Memory B cell (primary cell): ENCODE data around the gene PDCD4.

Experiments
- ATAC-seq: fragments of 150-1000 bp; cut with Tn5 transposase; 2 replicates; pipeline ENCODE4 v1.10.0; 2021; ENCODE audit warnings: low read depth, mild to moderate bottlenecking, moderate library complexity
- DNase-seq, 2 donors: peaks; one replicate each; pipeline ENCODE4 v3.0.0; 2022; ENCODE audit warnings: low spot score in 2 of 2
- H3K27ac Mint-ChIP-seq: one replicate; pipeline ENCODE4 v1.8.0; 2022; ENCODE audit warnings: mild to moderate bottlenecking, moderate library complexity, mixed read lengths
- H3K27me3 Mint-ChIP-seq: one replicate; pipeline ENCODE4 v1.8.0; 2022; ENCODE audit warnings: mixed read lengths
- H3K36me3 Mint-ChIP-seq: one replicate; pipeline ENCODE4 v1.8.0; 2022; ENCODE audit warnings: mild to moderate bottlenecking, mixed read lengths
- H3K4me1 Mint-ChIP-seq: one replicate; pipeline ENCODE4 v1.8.0; 2022; ENCODE audit warnings: mixed read lengths
- H3K4me3 Mint-ChIP-seq: one replicate; pipeline ENCODE4 v1.8.0; 2022; ENCODE audit warnings: mild to moderate bottlenecking, moderate library complexity, mixed read lengths
- H3K9me3 Mint-ChIP-seq: one replicate; pipeline ENCODE4 v1.8.0; 2022; ENCODE audit warnings: mixed read lengths

Gene PDCD4

DNA sequence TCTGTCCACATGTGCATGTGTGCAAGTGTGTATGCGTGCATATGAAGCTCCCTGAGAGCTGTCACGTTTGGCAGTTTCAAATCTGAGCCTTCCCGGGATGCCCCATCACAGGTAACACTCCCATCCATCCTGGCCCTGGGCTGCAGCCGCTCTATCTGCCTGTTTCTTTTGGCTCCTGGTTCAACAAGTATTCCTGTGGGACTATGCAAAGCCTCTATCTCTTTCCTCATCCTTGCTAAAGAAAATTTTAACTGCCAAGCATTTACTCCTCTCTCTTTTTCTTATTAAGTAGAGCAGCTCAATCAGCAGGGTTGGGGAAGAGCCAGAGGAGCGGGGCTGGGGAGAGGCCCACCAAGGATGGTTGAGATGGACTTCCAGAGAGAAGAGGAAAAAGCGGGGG is 24.4 kb upstream of the PDCD4 start:
- H3K27ac Mint-ChIP-seq, result no peak overlapping the region
- no peaks in the 10 kb centered on the region for H3K9me3 Mint-ChIP-seq
- DNase-seq (no peak), ATAC-seq (no peak)
- H3K27me3 Mint-ChIP-seq, result no peaks in the 10 kb centered on the region
- no peak overlapping the region for H3K4me3 Mint-ChIP-seq
- H3K4me1 Mint-ChIP-seq, result peaks cover 60% of the 10 kb centered on the region
- H3K36me3 Mint-ChIP-seq, result peaks cover 3% of the 10 kb centered on the region

DNA sequence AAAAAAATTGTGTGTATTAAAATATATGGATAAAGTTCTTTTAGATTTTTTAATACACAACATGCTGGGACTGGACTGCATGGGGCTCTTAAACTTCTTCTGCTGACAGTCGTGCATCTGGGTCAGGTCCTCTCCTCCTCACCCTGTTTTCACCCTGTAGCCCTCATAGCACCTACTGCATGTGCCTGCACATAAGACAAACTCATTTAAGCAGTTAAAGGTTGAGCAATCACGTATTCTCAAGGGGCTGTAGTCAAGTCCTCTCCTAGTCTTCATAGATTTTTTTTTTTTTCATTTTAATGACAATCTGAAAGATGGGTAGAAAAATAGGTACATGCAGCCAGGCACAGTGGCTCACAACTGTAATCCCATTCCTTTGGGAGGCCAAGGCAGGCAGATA is 23.6 kb upstream of the PDCD4 start:
- Mint-ChIP-seq H3K4me3 (no peak overlapping the region), H3K27me3 (no peaks in the 10 kb centered on the region), H3K36me3 (peaks cover 3% of the 10 kb centered on the region), H3K4me1 (peaks cover 60% of the 10 kb centered on the region), H3K27ac (no peak overlapping the region), H3K9me3 (no peaks in the 10 kb centered on the region)
- no peak for DNase-seq
- no peak for ATAC-seq

DNA sequence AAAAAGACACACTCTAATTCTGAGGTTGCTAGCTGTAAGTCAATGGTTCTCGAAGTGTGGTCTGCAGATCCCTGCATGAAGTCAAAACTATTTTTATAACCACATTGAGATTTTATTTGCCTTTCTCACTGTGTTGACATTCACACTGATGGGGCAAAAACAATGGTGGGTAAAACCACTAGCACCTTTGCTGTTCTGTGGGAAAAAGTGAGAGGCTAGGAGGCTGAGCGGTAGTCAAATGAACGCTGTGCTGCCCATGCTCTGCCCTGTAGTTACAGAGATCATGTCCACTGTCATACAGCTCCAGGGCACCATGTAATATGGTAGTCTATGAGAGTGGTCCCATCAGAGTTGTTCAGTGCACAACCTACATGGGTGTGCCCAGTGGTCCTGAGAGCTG is 21.6 kb upstream of the PDCD4 start:
- H3K36me3 Mint-ChIP-seq, result peaks cover 2% of the 10 kb centered on the region
- ATAC-seq (no peak), DNase-seq (no peak)
- H3K4me3 Mint-ChIP-seq, result no peak overlapping the region
- no peak overlapping the region for H3K27ac Mint-ChIP-seq
- H3K9me3 Mint-ChIP-seq, result no peaks in the 10 kb centered on the region
- H3K4me1 Mint-ChIP-seq, result peaks cover 56% of the 10 kb centered on the region
- no peaks in the 10 kb centered on the region for H3K27me3 Mint-ChIP-seq

DNA sequence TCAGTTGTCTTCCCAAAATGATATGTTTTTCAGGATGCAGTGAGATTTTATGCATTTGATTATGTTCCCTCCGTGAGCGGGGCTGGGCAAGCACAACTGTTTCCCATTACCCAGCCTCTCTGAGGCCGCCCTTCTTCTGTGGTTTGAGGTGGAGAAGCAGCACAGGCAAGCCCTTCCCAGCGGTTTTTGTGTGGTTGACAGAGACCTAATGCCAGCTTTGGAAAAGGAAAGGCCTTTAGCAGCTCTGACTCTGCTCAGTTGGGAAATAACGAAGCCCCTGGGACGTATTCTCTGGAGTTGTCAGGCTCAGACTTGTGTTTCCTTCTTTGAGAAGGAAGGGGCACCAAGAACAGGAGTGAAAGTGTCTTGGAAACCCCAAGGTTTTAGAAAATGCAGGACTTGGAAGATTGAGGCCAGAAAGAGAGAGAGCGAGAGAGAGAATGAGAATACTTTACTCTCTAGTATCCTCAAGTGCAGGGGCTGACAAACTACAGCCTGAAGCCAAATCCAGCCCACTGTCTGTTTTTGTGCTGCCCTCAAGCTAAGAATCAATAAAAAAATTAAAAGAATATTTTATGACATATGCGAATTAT is 20.6 kb upstream of the PDCD4 start:
- peaks cover 46% of the 10 kb centered on the region for H3K4me1 Mint-ChIP-seq
- DNase-seq (no peak), ATAC-seq (no peak)
- no peak overlapping the region for H3K4me3 Mint-ChIP-seq
- no peak overlapping the region for H3K27ac Mint-ChIP-seq
- H3K36me3 Mint-ChIP-seq, result no peaks in the 10 kb centered on the region
- H3K9me3 Mint-ChIP-seq, result no peaks in the 10 kb centered on the region
- H3K27me3 Mint-ChIP-seq, result no peaks in the 10 kb centered on the region

DNA sequence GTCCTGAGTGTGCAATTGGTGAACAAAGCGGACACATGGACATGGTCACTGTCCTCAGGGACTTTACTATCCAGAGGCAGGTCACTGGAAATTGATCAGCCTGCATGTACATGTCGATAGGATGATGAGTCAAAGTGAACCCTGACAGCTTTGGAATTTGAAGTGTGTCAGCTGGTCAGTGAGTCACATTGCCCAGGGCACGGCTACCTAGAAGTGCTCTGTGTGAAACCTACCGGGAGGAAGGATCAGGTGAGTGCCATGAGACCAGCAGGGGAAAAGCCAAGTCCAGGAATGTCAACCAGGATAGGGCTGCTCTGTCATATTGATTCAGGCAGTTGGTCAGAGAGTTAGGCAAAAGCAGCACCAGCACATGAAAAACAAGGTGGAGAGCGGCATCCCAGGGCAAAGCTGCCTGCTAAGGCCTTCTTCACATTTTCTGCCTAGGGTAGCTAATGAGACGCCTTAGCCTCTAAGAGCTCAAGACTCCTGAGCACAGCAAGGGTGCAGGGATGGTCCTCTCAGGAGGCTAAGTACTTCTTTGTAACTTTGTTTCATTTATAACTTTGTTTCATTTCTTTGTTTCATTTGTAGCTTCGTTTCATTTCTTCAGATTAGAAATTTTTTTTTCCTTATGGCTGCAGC is 19.4 kb upstream of the PDCD4 start:
- peak in 1 of 2 donors; percentile 5 for DNase-seq
- Mint-ChIP-seq H3K9me3 (no peaks in the 10 kb centered on the region), H3K4me3 (no peak overlapping the region), H3K27ac (no peak overlapping the region), H3K36me3 (no peaks in the 10 kb centered on the region), H3K4me1 (peaks cover 38% of the 10 kb centered on the region), H3K27me3 (no peaks in the 10 kb centered on the region)
- no peak for ATAC-seq

DNA sequence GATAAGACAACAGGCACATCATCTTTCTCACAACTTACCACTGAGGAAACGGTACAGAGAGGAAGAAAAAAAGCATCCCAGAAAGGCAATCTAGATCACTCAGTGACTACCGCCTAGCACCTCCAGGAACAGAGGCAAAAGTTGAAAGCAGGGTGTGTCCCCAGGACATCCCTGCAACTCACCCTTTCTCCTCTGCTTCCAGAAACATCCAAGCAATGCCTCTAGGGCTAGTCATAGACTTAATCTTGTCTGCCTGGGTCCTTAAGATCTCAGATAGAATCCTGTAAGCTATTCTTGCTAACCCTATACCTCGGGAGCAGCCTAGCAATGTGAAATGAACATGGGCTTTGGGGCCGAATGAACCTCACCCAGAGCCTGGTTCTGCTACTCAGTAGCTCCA is 18.8 kb upstream of the PDCD4 start:
- ATAC-seq (no peak), DNase-seq (no peak)
- Mint-ChIP-seq H3K4me3 (no peak overlapping the region), H3K27ac (no peak overlapping the region), H3K9me3 (no peaks in the 10 kb centered on the region), H3K27me3 (no peaks in the 10 kb centered on the region), H3K36me3 (no peaks in the 10 kb centered on the region), H3K4me1 (peaks cover 40% of the 10 kb centered on the region)

DNA sequence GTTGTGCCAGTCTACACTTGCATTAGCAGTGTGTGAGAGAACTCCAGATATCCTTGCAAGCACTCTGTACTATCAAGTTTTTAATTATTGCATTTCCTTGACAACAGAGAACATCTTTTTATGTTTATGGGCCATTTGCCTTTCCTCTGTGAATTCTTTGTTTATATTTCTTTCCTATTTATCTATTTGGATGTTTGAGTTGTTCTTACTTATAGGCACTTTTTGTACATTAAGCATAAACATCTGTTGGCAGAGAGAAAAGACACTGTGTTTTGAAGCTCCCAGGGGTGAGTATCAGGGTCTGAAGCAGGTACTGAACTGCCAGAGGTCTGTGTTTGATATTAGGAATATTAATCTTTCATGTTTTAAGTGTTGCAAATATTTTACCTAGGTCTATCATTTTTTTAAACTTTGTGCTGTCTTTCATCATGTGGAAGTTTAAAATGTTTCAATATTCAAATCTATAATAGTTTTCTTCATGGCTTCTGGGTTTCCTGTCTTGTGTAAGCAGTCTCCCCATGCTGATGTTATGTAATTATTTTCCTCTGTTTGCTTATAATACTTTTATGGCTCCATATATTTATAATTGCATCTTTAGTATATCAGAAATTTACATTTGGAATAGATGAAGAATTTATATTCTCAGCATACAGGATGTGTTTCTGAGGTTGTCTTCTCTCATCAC is 17.7 kb upstream of the PDCD4 start:
- DNase-seq (no peak), ATAC-seq (no peak)
- H3K4me3 Mint-ChIP-seq, result no peak overlapping the region
- H3K27me3 Mint-ChIP-seq, result no peaks in the 10 kb centered on the region
- no peaks in the 10 kb centered on the region for H3K9me3 Mint-ChIP-seq
- H3K4me1 Mint-ChIP-seq, result peaks cover 36% of the 10 kb centered on the region
- H3K36me3 Mint-ChIP-seq, result no peaks in the 10 kb centered on the region
- no peak overlapping the region for H3K27ac Mint-ChIP-seq

DNA sequence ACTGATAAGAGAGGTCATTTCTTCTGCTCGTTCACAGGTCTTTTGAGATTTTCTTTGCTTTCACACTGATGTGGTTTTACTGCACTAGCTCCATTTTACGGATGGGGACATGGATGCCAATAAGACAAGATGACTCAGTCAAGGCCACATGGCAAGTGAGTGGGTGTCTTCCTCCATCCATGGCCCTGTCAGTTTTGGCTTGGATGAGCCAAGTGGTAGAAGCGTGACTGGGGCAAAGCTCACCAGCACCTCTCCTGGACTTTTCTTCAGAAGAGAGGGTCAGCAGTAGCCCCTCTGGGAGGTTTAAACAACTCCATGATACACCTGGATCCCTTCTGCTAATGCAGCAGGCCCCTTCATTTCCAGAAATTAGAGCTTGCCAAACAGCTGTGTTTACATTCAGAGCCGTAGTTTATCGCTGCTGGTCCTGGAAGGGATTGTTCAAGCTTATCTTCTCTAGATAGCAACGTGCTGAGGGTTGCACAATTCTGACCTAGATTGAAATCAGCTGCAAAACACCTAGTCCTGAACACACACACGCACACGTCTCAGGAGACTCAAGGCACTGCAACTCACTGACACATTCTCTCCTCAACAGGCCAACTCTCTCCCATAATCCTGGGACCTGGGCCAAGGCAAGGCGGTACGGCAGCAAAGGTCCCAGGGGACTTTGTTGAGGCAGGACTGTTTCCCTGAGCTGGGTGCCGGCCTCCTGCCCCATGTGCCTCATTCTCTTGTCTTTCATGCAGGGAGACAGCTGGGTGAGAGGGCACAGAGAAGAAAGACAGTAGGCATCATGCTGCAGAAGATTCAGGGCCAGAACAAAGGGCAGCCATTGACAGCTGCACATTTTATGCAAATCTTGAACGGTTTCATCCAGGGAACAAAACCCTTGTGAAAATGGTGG is 14.2 kb upstream of the PDCD4 start:
- DNase-seq (no peak), ATAC-seq (no peak)
- H3K4me3 Mint-ChIP-seq, result peak overlapping the region; percentile 12
- H3K4me1 Mint-ChIP-seq, result peaks cover 47% of the 10 kb centered on the region
- H3K36me3 Mint-ChIP-seq, result no peaks in the 10 kb centered on the region
- peak overlapping the region; percentile 17 for H3K27ac Mint-ChIP-seq
- no peaks in the 10 kb centered on the region for H3K27me3 Mint-ChIP-seq
- no peaks in the 10 kb centered on the region for H3K9me3 Mint-ChIP-seq

DNA sequence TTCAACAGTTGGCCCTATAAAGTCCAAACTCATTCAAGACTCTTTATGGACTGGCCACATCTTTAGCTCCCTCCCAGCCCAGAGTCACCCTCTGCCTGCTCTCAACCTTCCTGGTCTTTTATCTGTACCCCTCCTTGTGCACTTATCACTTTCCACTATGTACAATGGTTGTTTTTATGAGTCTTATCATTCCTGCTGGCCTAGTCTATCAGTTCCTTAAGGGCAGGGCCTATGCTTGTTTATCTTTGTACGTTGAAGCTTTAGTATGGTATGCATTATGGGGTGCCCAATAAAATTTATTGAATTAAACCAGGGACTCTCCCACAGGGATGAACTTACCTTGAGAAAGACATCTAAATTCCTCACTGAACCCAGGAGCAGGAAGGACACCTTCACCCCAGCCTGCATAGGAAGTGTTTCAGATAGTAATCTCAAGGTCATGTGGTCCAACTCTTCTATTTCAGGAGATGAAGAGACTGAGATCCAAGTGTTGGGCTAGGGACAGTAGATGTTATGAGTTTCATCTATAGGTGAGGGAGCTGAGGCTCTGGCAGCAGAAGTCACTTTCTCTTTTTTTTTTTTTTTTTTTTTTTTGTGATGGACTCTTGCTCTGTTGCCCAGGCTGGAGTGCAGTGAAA is 13.3 kb upstream of the PDCD4 start:
- Mint-ChIP-seq H3K9me3 (no peaks in the 10 kb centered on the region), H3K36me3 (no peaks in the 10 kb centered on the region), H3K4me1 (peaks cover 46% of the 10 kb centered on the region), H3K4me3 (no peak overlapping the region), H3K27ac (peak overlapping the region; percentile 17), H3K27me3 (no peaks in the 10 kb centered on the region)
- DNase-seq (no peak), ATAC-seq (no peak)

DNA sequence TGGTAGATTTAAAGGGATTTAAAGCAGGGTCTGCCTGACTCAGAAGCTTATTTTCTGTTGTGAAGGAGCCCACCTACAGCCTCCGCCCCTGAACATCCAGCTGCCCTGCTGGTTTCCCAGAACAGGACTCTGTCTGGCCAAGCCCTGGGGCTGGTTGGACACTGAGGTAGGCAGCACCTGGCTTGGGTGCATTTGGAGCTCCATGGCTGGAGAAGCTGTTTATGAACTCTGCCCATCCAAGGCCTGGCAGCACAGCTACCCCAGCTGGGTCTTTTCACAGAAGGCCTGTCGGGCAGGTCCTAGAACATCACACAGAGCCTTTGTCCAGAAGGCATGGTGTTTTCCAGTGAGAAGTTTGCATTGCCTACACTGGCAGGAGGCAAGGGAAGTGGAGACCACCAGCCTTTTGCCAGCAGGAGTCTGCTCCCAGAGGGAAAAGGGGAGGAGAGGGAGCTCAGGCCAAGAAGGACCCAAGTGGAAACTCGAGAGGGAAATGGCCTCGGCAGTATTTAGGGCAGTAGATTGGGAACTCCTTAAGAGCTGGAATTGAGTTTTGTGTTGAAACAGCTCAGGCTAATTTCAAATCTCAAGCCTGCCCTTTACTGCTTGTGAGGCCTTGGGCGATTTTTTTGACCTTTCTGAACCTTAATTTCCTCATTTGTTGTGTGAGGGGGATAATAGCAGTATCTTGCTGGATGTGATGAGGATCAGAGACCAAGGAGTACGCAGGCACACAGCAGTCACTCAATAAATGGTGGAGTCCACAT is 12.3 kb upstream of the PDCD4 start:
- Mint-ChIP-seq H3K27ac (peak overlapping the region; percentile 96), H3K4me1 (peaks cover 49% of the 10 kb centered on the region), H3K36me3 (no peaks in the 10 kb centered on the region), H3K9me3 (no peaks in the 10 kb centered on the region), H3K27me3 (no peaks in the 10 kb centered on the region), H3K4me3 (no peak overlapping the region)
- no peak for DNase-seq
- no peak for ATAC-seq

DNA sequence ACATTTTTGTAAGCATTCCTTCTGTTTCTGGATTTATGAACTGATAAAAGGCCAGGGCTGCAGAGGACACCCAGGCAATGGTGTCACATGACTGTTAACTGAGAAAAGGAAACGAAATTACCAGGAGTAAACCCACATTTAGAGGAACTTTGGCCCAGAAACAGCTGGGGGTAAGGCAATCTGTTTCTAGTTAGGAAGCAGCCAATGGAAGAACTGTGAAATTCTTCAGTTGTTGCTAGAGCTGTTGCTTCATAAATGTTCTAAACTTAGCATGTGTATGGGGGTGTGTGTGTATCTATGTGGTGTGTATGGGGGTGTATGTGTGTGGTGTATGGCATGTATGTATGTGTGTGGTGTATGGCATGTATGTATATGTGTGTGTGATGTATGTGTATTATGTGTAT is 11.8 kb upstream of the PDCD4 start:
- H3K9me3 Mint-ChIP-seq, result no peaks in the 10 kb centered on the region
- H3K27me3 Mint-ChIP-seq, result no peaks in the 10 kb centered on the region
- H3K36me3 Mint-ChIP-seq, result no peaks in the 10 kb centered on the region
- H3K4me3 Mint-ChIP-seq, result peak overlapping the region; percentile 14
- DNase-seq (no peak), ATAC-seq (no peak)
- H3K4me1 Mint-ChIP-seq, result peaks cover 51% of the 10 kb centered on the region
- H3K27ac Mint-ChIP-seq, result peak overlapping the region; percentile 96

DNA sequence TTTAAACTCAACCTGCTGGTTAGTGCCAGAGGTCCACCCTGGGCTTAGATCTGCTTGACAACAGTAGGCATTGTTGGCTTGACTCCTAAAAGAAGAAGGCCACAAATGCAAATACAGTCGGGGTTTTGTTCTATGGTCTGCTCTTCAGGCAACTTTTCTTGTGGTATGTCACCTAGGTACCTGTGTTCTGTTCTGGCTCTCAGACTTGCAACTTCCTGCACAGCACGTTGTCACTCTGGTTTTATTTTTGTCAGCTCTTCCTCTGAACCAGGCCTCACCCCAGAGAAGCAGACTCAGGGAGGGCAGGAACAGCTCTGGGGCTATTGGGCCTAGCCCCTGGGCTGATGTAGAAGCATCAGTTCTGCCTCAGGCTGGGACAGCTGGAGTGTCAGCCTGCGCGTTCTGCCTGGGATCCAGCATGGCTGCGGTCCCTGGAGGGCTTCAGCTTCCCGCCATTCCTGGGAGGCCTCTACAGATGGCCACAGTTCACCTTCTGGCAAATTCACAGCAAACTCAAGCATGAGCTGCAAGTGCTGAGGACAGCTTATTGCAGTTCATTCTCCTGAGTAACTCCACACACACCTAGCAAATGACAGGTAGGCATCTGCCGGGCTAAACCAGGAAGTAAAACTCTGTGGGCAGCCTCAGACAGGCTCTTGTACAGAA is 11.0 kb upstream of the PDCD4 start:
- Mint-ChIP-seq H3K36me3 (no peaks in the 10 kb centered on the region), H3K27ac (peak overlapping the region; percentile 96), H3K27me3 (no peaks in the 10 kb centered on the region), H3K9me3 (no peaks in the 10 kb centered on the region), H3K4me3 (peak overlapping the region; percentile 57), H3K4me1 (peaks cover 57% of the 10 kb centered on the region)
- DNase-seq, result peak in 1 of 2 donors; percentile 35
- ATAC-seq, result peak; percentile 54

DNA sequence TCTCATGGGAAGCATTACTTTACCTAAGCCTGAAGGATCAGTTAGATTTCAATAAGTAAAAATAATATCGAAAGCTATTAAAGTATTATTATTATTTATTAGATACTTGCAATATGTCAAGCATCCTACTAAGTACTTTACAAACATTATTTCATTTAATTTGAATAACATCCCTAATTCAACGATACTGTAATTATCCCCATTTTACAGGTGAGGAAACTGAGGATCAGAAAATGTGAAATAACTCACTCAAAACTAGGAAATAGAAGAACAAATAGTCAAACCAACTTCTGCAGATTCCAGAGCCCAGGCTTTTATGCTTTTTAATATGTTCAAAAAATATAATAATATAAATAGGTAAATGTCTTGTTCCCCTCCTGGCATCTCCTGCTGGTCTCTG is 10.3 kb upstream of the PDCD4 start:
- H3K4me3 Mint-ChIP-seq, result peak overlapping the region; percentile 57
- no peaks in the 10 kb centered on the region for H3K9me3 Mint-ChIP-seq
- H3K36me3 Mint-ChIP-seq, result no peaks in the 10 kb centered on the region
- peak overlapping the region; percentile 96 for H3K27ac Mint-ChIP-seq
- ATAC-seq (no peak), DNase-seq (no peak)
- peaks cover 63% of the 10 kb centered on the region for H3K4me1 Mint-ChIP-seq
- no peaks in the 10 kb centered on the region for H3K27me3 Mint-ChIP-seq
